ENCODE results near the gene PACS2.

PACS2 gene

DNA sequence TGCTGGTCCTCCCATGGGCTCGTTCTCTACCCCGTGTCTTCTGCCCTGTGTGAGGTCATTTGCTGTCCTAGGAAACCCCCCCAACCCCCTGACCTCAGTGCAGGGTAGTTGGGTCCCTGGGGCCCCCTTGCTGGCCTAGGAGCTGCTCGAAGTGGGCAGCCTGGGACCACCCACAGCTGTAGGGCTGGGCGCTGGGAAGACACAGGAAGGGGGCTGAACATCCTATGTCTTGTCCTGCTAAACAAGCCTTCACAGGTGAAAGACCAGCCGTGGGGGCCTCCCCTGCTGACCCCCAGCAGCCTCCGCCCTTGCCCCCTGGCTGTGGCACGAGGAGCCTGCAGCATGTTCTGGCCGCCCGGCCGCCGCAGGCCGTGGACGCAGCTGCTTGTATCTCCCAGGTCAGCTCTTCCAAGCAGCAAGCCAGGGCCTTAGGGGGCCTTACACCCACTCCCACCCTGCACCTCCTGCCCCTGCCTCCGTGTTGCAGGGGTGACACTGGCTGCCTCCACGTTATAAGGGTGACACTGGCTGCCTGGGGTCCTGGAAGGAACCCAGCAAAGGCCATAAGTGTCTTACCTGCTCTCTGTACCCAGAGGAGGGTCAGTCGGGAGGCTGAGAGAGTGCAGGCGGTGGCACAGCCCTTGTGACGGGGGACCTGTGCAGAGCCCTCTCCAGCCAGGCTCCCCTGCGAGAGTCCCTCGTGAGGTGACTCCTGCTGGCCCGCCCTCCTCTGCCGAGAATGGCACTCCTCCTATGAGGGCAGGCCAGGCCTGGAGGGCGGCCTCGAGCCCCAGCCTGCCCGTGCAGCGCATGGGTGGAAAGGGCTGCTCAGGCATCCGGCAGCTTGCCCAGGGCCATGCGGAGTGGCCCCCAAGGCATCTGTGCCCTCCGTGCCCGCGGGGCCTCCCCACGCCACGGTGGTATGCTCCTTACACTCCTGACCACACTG is 72.3 kb downstream of the PACS2 start:
- DNase-seq (ENCODE audit: low read depth in 2 of 2), result no peak

DNA sequence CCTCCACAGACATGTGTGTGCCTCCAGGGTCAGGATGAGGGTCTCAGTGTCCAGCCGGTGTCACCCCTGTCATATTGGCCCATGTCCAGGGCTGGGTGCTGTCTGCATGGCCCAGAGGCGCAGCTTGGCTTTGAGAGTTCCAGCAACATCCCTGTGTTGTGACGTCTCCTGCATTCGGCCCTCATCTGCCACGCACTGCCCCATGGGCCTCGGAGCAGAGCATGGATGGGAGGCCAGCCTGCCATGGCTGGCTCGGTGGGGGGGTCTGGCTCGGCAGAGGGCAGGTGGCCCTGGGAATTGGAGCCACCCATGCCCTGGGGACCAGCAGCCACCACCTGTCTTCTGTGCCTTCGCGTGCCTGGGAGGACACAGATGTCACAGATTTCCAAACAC is 73.0 kb downstream of the PACS2 start:
- DNase-seq (ENCODE audit: low read depth in 2 of 2), result no peak

DNA sequence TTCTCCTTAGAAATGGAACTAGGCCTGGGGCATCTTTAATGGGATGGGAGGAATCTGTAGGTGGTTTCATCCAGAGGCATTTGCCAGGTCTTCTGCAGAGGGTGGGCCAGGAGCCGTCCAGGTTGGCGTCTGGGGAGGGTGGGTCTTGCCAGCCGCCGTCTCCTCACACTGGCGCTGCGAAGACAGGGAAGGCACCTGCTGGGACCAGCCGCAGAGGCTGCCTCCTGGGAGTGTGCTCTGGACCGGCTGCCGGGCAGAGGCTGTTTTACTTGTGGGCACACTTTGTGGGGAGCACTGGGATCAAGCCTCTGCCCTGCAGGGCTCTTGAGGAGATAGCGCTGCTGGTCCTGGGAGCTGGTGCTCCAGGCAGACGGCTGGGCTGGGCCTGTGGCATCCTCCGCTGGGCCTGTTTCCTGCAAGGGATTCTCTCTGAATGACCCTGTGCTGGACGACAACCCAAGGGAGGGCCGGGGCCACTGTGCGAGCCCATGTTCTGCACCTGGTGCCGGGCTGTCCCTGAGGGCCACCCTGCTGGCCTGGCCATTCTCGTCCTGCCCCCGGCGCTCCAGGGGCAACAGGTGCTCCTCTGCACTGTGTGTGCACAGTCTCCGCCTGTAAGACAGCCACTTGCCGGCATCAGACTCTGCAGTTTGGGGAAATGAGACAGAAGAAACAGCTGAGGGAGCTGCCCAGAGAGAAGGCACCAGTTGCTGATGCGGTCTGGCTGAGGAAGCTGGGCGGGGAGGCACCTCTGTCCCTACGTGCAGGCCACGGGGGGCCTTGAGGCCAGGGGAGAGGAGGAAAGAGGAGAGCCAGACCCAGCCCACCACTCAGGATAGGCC is 73.8 kb downstream of the PACS2 start:
- DNase-seq (ENCODE audit: low read depth in 2 of 2), result no peak

DNA sequence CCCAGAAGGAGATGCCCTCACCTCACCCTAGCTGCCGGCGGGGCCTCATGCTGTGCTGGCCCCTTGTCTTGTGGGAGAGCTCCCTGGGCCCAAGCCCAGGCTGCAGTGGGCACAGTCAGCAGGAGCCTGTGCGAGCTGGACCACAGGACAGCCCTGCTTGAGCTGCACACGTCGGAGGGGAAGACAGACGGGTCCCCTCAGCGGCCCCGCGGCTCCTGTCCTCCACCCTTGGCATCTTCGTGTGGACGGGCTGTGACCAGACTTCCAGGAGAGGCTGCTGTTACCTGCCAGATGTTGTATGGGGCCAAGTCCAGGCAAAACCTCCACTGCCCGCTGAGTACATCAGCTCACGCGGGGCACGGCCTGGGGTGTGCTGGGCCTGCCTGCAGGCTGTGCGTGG is 74.4 kb downstream of the PACS2 start:
- DNase-seq (ENCODE audit: low read depth in 2 of 2), result no peak

DNA sequence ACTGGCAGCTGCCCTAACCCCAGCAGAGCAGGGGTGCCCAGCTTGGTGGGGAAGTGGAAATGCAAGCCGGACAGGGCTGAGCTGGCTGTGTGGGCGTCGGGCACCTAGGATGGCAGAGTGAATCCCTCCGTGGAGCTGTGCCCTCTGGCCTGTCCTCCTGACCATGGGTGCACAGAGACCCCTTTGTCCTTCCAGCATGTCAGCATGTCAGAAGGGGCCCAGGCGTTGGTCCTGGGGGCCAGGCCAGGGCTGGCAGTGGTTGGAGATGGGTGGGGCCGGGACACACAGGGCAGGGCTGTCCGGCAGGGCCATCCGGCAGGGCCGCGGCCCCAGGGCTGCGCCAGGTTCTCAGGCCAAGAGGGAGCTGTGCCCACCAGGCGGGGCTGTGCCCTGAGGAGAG is 75.0 kb downstream of the PACS2 start:
- DNase-seq (ENCODE audit: low read depth in 2 of 2), result no peak

DNA sequence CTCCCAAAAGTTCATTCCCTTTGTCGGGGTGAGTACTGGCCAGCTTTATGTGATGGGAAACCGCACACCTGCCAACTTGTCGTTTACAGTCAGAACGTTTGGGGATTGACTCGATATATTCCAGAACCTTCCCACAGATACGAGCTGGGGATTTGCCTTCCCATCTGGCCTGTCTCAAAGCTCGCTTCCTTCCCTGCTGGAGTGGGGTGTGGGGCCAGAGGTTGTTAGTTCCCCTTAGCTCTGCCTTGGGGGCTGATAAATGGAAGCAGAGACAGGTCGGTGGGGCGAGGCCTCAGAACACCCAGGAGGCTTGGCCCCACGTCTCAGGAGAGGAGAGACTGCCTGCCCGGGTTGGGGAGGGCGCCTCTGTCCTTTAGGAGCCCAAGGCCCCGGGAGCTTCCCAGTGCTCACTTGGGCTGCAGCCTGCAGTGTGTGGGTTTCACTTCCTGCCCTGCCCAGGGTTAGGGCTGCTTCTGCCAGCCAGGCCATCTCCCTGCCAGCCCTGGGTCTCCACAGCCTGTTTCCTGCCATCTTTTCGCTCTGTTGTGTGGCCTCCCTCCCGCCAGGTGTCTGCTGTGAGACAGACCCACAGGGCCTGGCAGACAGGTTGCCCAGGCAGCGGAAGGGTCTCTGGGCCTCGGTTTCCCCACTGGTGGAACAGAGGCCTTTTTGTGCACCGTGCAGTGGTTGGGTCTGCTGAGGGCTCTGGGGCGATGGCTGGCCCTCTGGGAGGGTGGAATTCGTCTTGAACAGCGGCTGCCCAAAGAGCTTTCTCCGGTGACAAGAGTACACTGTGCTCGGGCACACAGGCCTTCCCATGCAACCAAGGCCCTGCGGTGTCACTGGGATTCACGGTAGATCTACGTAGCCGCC is 75.7 kb downstream of the PACS2 start:
- DNase-seq (ENCODE audit: low read depth in 2 of 2), result no peak

DNA sequence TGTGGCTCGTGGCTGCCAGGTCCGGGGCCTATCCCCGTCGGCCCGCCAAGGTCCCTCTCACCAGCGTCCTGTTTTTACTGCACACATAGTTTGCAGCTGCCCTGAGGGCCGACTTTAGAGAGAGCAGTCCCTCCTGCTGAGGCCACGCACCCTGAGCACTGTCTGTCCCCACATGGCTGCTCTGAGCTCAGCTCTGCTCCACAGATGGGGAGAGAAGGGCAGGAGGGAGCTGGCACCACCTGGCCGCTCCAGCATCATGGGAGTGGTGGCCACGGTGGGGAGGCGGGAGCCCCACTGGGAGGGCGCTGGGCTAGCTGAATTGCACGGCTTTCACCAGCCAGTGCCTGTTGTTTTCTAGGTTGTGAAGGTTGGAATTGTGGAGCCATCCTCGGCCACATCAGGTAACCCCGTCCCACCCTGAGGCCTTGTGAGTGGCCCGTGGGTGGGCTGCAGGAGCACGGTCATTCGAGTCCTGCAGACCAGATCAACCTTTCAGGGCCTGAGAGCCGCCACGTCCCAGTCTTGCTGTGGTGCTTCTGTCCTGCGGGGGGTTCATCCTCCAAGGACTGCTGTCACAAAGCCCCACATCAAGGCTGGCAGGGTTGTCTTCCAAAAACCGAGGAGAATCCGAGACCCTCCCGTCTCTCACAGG is 76.4 kb downstream of the PACS2 start:
- no peak for DNase-seq (ENCODE audit: low read depth in 2 of 2)

DNA sequence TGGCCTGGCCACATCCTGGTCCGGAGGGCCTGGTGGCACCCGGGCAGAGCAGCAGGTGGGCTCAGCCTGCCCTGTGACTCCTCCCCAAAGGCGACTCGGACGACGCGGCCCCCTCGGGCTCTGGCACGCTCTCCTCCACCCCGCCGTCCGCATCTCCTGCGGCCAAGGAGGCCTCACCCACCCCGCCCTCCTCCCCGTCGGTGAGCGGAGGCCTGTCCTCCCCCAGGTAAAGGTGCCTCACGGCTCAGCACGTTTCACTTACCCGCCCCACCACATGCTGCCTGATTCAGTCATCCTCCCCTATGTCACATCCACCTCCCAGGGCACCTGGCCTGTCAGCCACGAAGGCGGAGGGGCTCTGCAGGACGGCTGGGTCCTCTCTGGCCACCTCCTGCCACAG is 77.0 kb downstream of the PACS2 start:
- DNase-seq (ENCODE audit: low read depth in 2 of 2), result no peak

DNA sequence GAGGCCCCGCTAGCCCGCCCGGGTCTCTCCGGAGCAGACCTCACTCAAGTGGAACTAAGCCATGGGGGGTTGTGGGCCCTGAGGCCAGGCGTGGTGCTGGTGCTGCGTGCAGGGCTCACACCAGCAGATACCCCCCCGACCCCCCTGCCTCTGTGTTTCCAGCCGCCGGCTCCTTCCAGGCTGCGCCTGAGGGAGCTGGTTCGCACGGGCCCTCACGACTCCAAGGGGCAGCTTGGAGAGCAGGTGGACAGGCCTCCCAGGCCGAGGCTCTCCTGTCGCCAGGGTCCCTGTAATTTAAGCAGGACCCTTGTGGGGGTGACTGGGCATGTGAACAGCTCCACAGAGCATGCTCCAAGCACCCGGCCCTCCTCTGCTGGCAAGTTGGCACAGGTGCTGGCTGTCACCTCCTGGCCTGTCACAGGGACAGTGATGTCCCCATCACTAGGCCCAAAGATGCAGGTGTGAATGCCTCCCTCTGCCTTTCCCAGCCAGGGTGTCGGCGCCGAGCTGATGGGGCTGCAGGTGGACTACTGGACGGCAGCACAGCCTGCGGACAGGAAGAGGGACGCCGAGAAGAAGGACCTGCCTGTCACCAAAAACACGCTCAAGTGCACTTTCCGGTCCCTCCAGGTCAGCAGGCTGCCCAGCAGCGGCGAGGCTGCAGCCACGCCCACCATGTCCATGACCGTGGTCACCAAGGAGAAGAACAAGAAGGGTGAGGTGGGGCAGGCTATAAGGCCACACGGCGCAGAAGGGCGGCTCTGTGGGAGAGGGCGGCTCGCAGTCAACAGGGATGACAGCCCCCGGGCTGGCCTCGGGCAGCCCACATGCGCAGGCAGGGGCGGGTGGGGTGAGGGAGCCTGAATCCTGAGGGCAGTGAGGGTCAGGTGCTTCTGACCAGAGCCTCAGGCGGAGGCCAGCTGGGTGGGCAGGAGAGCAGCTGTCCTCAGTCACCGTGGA is 77.9 kb downstream of the PACS2 start:
- DNase-seq (ENCODE audit: low read depth in 2 of 2), result no peak

DNA sequence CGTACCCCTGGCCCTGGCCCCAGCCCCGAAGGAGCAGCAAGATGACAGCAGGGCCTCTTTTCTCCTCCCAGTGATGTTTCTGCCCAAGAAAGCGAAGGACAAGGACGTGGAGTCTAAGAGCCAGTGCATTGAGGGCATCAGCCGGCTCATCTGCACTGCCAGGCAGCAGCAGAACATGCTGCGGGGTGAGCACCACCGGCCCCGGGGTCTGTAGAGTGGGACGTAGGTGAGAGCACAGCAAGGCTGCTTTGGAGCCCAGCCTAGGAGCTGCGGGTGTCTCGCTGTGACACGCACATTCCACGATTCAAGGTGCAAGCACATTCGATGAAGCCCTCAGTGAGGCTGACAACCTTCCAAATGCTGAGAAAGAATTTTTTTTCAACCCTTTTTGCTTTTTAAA is 78.6 kb downstream of the PACS2 start:
- no peak for DNase-seq (ENCODE audit: low read depth in 2 of 2)

DNA sequence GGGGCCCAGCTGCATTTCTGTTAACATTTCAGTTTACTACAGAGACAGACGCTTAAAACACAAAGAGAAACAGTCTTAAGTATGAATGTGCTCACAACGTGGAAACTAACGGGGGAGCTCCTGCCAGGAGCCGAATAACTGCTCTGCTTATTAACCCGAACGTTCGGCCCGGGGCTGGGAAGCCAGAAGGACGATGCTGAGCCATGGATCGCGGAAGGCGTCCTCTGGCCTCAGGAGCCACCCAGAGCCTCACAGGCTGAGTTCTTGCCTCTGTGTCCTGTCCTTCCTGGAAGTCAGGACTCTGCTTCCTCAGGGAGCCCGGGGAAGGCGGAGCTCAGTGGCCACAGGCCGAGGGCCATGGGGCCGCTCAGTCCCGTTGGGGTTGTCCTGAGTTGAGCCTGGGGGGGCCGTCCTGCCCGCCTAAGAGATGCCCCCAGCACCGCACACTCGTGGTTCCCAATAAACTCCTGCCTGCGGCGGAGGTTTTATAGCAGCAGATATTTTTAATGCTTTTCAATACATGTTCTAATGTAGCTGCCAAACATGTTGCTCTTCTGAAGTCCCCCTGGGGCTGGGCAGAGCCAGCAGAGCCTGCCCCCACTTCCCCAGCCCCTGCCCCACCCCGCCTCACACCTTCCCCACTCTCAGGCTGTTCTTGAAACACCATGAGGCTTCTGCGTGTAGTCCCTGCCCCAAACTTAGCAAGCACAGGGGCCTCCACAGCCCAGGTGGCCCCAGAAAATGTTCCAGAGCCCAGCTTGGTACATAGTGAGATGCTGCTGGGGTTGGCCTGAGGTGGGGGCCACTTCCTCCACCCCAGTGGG is 80.4 kb downstream of the PACS2 start:
- DNase-seq (ENCODE audit: low read depth in 2 of 2), result no peak

DNA sequence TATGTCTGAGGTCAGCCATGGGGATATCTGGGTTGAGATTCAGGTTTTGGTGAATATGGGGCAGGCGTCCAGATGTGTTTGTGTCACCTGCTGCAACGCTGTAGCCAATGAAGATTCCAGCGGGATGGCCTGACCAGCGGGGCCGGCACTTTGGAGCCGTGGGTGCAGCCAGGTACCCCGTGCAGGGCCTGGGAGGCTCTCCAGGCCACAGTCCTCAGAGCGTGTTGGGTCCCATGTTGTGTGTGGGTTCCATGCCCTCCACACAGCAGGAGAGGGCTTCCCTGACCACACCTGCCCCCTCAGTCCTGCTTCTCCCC is 80.9 kb downstream of the PACS2 start:
- DNase-seq (ENCODE audit: low read depth in 2 of 2), result no peak

DNA sequence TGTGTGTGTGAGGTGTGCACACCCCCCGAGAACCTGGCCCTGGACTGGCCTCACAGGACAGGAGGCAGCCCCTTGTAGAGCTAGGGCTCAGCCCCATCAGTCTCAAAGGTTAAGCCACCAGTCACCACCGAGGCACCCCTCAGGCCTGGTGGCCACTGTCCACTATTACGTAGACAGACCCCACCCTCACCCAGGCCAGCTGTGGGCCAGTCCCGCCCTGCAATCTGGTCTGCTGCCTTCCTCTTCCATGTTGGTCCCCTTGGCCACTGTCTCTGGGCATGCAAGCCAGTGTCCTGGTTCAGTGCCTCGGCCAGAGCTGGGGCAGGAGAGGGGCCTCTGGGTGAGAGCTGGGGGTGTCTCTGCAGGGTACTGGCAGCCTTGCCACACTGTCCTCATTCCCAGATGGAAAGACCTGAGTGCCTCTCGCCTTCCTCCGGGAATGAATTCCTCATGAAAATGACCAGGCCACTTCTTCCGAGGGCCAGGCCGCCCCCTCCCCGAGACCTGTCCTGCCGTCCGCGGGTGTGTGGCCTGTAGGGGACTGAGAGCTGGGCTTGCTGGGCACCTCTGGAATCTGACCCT is 82.9 kb downstream of the PACS2 start:
- DNase-seq (ENCODE audit: low read depth in 2 of 2), result no peak

DNA sequence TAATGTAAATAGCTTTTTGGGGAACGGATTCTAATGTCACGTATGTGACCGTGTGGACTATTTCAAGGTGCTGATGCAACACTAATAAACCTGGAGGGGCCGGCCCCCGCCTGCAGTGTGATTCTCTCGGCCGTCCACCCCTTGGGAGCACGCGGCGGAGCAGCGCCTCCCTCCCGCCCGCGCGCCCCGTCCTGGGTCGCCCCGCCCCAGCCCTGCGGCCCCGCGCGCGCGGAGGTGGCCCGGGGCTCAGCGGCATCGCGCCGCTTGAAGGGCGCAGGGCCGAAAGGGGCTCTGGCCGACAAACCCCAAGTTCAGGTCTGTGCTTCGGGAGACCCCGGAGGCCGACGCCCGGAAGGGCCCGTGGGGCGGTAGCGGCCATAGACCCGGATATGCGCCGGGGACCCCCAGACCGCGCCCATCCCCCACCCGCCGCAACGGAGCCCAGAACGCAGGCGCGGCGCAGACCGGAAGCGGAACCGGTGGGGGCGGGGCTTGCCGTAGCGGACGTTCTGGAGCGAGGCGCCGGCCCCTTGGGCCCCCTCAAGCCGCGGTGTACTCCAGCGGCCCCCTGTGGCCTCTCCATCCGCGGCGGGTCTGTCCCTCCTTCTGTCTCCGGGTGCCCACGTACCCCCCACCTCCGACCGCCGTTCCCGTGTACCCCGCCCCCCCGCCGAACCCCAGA is 83.6 kb downstream of the PACS2 start, which contains the start of gene TEX22:
TEX22 (plus strand) TSS at position 495 of the 682 bp plus-strand sequence. CDS start 803 bp downstream, outside the sequence.
- DNase-seq (ENCODE audit: low read depth in 2 of 2), result peak; percentile 77 to 85

DNA sequence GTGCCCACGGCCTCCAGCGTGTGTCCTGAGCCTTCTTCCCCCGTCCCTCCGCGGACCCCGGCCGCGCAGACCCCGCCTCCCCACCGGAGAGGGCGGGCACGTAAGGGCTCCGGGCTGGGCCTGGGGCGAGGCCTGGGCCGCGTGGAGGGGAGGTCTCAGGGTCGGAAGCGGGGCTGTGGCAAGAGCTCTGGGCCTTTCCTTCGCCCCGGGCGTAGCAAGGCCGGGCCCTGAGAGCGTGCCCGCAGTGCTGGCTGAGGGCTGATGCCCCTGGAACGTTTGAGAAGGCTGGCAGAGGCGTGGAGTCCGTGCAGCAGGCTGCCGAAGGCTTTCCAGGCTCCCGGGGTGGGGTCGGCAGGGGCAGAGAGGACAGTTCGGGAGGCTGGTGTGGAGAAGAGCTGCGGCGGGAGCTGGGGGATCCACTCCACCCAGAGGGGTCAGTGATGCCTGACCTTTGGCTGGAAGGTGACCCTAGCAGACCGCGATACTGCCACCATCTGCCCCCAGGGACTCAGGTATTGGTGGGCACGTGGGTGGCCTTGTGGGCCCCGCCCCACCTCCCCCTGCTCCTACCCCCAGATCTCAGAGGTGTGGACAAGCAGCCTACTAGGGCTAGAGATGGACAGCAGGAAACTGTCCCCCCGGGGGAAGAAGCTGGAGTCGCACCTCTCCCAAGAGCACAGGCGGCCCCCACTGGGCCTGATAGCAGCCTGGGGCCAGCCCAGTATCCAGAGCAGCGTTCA is 84.3 kb downstream of the PACS2 start:
- DNase-seq (ENCODE audit: low read depth in 2 of 2), result no peak

DNA sequence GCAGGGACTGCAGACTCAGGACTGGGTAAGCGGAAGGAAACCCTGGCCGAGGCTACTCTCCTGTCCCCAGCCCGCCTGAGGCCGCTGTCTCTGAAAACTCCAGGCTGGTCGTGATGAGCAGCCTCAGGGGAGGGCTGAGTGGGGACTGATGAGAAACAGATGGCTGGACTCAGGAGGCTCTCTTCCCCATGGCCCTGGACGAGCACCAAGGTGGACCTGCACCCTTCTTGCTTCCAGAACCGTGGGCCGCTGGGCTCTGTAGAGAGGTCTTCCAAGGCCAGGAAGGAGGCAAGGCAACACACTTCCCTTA is 84.9 kb downstream of the PACS2 start:
- no peak for DNase-seq (ENCODE audit: low read depth in 2 of 2)

DNA sequence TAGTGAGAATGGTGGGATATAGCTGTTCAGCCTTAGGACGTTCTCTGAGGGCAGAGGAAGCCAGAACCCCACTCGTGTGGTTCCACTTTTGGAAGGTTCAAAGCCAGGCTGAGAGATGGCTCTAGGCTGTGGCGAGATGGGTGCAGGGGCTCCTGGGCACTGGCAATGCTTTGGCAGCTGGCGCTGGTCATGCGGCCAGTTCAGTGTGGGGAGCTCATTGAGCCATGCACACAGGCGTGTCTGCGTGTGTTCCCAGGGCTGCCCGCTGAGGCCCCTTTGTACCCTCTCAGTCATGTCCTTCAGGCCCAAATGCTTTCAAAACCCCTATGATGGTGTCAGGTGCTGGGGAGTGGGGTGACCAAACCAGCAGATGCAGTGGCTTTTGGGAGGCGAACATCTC is 85.5 kb downstream of the PACS2 start:
- no peak for DNase-seq (ENCODE audit: low read depth in 2 of 2)

DNA sequence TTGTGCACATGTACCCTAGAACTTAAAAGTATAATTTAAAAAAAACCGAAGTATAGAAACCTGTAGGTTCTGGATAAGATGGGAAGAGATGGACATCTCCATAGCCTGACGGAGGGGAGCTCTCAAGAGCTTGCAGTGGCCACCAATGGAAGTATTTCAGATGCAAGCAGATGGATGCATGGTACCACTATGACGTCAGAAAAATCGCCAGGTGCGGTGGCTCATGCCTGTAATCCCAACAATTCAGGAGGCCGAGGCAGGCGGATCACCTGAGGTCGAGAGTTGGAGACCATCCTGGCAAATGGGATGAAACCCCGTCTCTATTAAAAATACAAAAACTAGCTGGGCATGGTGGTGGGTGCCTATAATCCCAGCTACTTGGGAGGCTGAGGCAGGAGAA is 87.2 kb downstream of the PACS2 start:
- DNase-seq (ENCODE audit: low read depth in 2 of 2), result no peak
